Right ventricle myocardium inferior (tissue), 1 donor: ENCODE data around the gene NECTIN1. TPM values are rescaled to one million over a fixed set of nuclear protein-coding genes. Genes with fewer than 3 reads are reported as not detected.

Source experiments
- ATAC-seq: fragments of 200-7000 bp; cut with Tn5 transposase; one replicate; pipeline ENCODE4 v1.9.1; 2020; ENCODE audit warnings: mild to moderate bottlenecking, moderate library complexity
- DNase-seq: peaks from one replicate; pipeline ENCODE4 v3.0.0; 2021; ENCODE audit errors: missing footprints
- intact Hi-C: fragments of 100-400 bp; cut with DNase I; formaldehyde crosslinking; loops from one replicate; pipeline ENCODE4 v1.11.0; 2022
- total RNA-seq: library from RNA; stranded (reverse); fragmentation: NEBNext Ultra II Directional; extraction: Animal tissue kit (Norgen Biotek cat#: 25700); gene quantifications from one replicate; pipeline ENCODE4 v1.2.1, GENCODE V29; 2021
- donor health status: DM: no; HTN: yes; CAD: no; lungs with severe emphysema.

The NECTIN1 gene
- total RNA-seq, 1 donor from 2014 or later: 20.0 TPM

DNA sequence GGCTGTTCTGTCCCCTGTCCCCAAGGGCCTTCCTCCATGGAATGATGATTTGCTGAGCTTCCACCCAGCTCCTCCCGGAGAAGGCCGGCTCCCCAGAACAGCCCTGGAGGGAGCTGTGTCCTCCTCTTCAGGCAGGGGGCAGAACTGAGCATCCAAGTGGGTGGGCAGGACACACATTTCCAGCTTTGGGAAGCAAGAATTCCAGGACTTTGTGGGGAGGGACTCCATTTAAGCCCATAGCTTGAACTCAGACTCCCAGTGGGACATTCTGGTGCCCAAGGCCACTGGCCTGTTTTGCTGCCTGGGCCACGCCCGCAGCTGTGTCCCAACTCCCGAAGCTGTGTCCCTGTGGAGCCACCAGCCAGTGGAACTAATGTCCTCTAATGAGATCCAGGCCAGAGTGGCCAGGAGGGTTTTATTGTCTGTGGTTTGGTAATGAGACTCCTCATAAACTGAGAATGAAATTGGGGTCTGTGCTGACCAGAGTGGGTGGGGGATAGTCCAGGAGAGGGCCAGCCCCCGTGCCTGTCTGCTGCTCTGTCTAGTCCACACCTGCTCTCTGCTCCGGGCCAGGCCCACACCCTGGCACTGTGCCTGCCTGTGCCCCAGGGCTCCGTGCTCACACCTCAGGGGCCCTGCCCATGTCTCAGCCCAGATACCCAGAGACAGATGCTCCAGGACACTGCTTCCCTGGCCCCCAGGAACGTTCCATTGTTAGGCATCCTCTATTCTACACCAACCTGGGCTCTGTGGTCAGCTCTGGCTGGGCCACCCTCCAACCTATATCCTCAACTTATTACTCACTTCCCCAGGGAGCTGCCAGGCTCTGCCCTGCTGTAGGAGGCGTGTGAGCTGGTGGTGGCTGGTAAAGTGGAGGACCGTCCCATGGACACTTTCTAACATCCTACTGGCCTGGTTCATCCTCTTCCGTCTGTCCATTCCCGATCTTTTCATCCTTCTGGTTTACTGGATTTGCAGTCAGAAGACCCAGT is 7.6 kb downstream of the NECTIN1 start:
- intact Hi-C loops: no loop called here
- peak; percentile 47 for ATAC-seq
- DNase-seq: peak; percentile 49

DNA sequence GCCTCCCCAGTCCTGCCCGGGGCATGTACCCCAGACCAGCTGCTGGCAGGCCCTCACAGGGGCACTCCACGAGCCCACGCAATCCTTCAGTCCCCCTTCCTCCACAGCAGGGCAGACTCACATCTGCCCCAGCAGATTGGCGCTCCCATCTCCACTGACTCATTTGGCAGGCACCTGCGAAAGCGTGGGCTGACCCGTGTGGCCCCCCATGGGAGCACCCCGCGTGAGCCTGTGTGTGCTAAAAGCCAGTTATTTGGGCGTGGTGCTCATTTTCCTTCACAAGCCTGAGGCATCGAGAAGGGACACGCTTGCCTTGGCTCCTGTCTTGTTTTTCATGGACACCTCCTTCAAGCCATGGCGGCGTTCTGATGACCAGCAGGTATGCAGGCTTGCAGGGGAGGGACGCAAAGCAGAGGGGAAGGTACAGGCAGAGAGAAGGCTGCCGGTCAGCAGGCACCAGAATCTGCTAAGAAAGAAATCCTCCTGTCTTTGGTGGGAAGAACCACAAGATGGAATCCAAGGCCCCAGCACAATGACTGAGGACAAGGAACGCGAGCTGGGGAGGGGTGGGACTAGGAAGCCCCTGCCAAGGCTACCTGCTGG is 8.6 kb downstream of the NECTIN1 start:
- ATAC-seq: no peak
- intact Hi-C loops: no loop called here
- DNase-seq: no peak

DNA sequence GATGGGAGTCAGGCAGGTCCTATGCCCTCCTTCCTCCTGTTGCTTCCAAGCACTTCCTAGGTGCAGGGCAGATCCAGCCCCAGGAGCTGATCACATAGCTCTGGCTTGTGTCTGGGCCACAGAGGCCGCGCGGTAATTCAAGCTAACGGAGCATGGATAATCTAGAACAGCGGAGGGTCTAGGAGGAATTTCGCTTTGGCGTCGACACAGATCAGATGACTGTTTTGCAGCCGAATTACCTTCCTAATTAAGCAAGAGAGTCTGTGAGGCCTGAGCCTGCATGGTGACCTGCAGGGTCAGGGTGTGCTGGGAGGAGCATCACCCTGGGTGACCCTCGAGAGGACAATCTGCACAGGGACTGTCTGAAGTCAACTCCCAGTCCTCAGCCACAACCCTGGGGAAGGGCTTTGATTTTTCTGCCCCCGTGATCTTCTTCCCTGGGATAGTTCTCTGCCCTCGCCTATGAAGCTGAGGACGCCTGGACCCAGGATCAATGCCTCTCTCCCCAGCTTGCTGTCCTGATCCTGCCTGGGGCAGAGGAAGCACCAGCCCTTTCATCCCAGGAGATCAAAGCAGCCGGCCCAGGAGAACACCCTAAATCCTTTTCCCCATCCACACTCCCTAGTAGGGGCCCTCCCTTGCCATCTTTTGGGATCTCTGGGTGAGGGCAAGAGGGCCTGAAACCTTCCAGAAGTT is 11.0 kb downstream of the NECTIN1 start:
- ATAC-seq (no peak), DNase-seq (no peak)
- intact Hi-C loops: no loop called here

DNA sequence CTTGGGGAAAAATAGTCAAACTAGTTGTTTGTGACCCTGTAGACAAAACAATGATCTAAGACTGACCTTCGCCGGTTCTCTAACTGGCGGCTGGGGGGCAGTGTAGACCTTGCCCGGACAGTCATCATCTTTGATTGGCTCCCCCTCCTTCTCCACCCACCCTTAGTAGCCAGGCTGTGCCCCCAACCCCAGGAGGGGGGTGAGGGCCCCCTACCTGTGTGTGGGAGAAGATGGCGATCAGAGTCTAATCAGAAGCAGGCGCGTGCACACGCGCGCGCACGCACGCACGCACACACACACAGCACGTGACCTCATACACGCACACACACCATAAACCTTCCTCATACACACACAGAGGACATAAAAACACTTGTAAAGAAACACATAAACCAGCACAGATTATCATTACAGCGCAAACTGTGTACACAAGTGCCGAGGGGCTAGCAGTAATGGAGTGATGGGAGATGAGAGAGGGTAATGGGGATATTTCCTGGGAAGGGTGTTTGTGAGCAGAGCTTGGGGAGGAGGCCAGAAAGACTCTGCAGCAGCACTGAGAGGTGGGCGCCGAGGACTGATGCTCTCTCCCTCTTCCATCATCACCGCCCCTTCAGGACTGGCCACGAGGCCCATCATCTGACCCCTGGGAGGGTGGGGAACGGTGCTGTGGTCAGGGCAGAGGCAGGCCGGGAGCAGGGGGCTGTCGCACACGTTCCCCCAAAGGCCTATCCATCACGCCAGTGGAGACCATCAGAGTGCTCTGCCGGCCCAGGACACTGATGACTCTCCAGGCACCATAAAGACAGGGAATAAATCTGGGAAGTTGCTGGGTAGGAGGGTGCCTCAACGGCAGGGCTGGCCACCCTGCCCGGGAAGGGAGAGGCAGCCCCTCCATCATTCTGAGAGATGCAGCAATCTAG is 12.2 kb downstream of the NECTIN1 start:
- no peak for ATAC-seq
- intact Hi-C loops: no loop called here
- DNase-seq: no peak

DNA sequence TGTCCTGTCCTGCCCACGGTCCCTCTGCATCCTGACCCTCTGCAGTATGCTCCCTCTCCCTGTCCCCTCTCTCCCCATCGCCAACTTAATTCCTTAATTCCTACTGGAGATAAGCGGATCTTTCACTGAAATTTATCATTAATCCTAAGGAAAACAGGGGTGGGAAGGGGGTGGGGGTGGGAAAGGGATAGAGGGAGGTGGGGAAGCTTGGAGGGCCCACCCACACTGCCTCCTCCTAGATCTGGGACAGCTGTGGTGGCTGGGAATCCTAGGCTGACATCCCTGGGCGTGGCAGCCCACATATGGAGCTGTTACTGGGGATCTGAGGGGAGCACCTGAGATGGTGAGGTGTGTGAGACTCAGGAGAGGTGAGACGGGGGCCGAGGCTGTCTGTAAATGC is 14.4 kb downstream of the NECTIN1 start:
- no peak for DNase-seq
- intact Hi-C loops: no loop called here
- no peak for ATAC-seq

DNA sequence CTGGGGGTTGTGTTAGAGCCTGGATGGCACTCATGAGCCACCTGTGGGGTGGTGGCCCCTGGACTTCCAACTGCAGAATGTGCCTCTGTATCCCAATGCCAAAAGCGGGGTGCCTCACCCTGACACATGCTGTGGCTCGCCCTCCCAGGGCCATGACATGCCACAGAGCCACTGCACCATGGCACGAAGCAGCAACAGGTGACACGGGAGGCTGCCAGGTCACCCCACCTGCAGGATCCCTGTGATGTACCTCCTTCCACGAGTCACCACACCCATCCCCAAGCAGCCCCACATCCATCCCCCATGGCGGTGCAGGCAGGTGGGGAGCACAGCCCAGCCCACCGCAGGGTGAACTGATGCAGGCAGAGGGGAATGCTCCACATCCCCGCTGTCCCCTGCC is 14.8 kb downstream of the NECTIN1 start:
- no peak for DNase-seq
- no peak for ATAC-seq
- intact Hi-C loops: no loop called here

DNA sequence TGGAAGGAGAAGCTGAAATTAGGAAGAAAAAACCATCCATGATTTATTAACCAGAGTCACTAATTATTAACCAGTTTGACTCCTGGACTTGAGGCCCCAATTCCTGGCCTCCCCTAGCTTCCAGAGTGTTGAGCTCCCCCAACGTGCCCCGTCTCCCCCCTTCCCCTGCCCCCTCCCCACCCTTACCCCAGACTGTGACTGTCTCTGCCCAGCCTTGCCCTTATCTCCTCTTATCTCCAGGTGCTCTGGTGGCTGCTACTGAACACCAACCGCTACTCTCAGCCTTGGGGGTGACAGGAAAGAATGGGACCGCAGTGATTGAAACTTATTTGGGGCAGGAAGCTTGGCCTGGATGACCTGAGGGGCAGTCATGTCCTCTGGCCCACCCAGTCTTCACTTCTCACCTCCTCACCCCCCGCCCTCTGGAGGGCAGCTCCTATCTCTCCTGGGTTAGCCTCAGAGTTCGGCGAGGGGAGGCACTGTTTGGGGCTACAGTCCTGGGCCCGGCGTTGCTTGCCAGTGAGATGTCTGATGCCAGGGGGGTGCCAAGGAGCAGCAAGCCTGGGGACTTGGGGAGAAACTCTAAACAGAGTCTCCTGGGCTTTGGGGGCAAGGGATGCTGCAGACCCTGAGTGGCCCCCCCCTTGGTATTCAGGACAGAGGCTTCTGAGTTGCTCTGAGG is 15.5 kb downstream of the NECTIN1 start:
- intact Hi-C loops: no loop called here
- ATAC-seq: no peak
- DNase-seq: peak; percentile 46

DNA sequence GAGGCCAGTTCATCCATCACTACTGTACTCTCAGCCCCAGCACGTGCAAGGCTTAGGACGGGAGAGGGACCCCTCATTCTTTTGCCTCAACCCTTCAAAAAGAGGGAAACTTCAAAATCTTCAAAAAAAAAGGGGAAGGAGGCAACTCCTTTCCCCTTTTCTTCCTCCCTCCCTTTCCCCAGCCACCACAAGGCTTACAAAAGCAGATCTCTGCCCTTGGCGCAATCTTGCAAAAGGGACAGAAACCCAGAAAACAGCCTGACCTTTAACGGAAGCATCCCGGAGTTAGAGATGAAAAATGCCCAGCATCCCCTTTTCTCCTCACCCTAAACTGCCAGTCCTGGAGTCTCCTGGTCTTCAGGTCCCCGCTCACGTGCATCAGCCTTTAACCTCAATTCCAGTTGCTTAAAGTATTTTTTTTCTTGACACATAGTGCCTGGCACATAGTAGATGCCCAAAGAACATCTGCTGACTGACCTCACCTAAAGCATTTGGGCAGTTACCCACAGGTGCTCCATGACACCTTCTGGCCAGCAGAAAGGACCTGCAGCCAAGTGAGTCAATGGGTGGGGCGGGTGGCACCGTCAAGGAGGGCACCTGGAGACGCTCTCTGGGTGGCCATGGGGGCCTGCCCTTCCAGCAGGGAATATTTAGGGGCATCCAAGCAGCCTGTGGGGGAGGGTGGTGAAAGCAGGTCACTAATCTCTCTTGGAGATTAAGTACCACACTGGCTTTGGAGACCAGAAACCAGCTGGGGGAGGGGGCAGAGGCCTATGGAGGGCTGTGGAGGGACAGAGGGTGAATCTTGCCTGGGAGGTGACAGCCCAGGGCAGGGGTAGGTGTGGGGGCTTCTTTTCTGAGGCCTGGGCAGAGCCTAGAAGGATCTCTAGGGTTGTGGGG is 16.3 kb downstream of the NECTIN1 start:
- DNase-seq (peak; percentile 41), ATAC-seq (no peak)
- intact Hi-C loops: no loop called here

DNA sequence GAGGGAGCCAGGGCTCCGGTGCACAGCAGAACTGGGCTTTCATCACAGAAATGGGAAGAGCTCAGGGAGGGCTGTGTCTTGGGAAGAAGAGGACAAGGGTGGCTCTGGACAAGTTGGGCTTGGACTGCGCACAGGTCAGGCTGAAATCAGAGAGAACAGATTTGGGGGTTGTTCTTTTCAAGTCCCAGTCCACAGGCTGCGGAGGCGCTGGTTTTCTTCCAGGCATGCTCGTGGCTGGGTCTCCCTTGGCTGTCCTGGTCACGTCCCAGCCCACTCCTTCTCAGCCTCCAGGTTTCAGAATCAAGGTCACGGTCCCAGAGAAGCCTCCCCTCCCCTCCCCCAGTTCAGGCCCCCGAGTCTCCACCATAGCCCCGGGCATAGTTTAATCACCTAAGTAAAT is 17.0 kb downstream of the NECTIN1 start:
- DNase-seq: peak; percentile 25
- intact Hi-C loops: no loop called here
- no peak for ATAC-seq

DNA sequence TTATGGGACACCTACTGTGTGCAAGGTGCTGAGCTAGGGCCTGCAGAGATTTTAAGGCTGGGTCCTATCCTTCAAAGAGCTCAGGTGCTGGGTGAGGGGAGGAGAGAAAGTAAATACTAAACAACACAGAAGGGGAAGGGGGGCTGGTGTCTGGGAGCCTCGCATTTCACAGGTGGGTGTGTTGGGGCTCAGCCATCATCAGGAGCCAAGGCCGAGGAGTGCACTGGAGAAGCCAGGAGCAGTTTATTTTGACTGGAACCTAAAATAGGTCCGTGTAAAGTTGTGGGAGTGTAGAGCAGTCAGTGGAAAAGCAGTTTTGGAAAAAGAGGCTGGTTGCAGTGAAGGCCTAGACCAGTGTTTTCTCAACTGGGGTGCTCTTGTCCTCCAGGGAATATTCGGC is 17.5 kb downstream of the NECTIN1 start:
- peak; percentile 0 for DNase-seq
- ATAC-seq: no peak
- intact Hi-C loops: no loop called here

DNA sequence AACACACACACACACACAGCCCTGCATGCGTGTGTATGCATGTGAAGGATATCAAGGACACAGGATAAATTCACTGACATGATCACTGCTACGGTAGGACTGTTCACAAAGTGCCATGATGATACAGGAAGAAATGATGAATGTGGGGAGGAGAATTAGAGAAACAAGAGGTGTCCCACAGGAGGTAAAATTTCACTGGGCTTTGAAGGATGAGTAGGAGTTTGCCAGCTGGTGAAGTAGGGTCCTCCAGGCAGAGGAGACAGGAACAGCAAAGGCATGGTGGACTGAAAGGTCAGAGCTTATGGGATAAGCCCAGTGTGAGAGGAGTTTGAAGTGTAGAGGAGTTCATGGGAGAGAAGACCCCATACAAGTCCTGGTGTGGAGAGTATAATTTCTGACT is 18.6 kb downstream of the NECTIN1 start:
- ATAC-seq (no peak), DNase-seq (no peak)
- intact Hi-C loops: no loop called here

DNA sequence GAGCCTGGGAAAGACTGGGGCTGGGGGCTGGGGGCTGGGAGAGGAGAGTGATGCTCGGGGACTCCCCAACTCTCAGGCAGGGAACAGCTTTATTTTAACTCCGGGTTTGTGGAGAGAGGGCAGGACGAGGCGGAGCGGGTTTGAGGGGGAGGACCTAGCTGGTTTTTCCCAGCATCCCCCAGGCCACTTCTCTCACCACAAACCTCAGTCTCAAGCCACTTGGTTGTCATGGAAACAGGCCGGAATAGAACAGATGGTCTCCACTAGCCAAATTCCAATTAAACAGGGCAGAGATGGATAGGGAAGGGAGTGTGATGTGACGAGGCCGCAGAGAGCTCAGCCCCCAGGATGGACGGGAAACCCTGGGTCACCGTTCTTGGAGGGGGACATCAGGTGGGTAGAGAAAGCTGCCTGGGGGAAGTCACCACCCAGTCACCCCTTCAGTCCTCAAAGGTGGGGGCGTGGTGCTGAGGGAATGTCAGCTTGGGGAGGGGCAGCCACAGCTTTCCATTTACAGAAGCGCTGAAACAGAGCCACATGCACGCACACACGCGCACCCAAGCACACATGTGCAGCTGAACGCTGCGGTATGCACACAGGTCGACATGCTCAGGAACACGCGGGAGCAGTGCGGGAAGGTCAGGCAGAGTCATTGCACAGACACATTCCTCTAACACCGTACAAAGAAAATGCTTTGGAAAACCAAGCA is 19.2 kb downstream of the NECTIN1 start:
- ATAC-seq (no peak), DNase-seq (peak; percentile 55)
- intact Hi-C loops: no loop called here

DNA sequence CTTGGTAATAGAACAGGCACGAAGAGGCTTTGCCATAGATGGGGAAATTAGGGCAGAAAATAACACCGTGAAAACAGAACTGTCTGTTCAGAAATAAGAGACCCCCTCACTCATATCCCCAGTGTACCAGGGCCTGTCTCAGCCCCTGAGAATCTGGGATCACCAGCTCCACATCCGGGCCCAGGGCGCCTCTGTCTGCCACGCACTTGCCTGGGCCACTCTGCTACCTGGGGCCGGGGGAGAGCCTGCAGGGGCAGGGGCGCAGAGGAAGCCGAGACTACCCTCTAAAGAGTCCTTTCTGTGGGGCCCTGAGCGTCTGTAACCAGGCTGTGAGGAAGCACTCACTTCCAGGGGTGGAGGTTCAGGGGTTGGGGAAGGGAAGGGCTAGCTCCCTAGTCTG is 19.8 kb downstream of the NECTIN1 start:
- ATAC-seq (no peak), DNase-seq (peak; percentile 60)
- intact Hi-C loops: no loop called here

DNA sequence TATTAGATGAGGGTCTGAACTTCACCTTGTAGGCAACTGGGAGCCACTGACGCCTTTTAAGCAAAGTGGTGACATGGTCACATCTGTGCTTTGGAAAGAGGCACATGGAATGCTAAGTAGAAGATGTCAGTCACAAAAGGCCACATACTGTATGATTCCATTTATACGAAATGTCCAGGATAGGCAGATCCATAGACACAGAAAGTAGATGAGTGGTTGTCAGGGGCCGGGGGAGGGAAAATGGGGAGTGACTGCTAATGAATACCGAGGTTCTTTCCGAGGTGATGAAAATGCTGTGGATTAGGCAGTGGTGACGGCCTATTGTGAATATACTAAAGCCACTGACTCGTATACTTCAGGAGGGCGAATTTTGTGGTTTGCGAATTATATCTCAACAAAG is 20.6 kb downstream of the NECTIN1 start:
- DNase-seq (no peak), ATAC-seq (no peak)
- intact Hi-C loops: no loop called here

DNA sequence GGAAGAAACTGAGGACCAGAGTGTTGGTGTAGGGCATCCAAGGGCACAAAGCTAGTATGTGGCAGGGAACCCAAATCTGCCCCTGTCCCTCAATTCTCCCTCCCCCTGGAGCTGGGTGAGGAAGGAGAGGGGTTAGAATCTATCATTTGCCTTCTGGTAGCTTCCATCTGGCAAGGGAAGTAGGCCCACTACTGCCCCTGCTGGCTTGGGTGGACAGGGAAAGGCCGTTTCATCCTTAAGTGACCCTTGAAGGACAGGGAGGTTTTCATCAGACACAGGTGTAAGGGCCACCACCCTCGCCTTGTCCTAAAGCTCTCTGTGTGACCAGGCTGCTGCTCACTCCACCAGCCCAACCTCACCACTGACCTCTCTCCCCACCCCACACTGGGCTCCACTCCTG is 22.1 kb downstream of the NECTIN1 start:
- DNase-seq (peak; percentile 42), ATAC-seq (no peak)
- intact Hi-C loops: no loop called here

DNA sequence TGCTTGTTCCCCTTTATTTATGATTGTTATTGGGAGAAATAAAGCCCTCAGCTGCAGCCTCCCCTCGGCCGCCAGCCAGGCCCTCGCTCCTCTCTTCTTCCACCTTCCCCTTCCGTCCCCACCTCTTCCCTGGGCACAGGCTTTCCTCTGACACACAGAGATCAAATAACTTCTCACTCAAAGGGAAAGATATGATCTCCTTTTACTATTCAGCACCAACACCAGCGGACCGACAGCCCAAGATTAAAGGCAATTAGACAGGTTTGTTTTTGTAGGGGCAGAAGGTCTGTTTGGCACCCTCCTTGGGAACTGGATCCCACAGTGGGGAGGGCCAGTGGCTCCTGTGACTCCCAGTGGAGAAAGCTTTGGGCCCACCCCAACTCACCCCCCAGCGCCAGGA is 23.0 kb downstream of the NECTIN1 start:
- intact Hi-C loops: no loop called here
- ATAC-seq (no peak), DNase-seq (peak; percentile 62)

DNA sequence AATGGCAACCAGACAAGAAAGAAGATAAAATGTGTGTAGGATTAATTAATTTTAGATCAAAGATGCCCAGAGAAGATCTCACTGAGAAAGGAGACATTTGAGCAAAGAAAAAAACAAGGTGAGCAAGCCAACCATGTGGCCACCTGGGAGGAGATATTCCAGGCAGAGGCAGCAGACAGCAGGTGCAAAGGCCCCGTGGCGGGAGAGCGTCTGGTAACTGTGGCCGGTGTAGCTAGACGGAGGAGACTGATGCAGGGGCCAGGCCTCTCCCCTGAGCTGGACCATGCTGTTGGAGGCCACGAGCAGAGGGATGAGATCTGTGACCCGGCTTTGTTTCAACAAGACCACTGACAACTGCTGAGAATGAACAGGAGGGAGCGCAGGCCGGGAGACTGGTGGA is 23.6 kb downstream of the NECTIN1 start:
- no peak for DNase-seq
- intact Hi-C loops: no loop called here
- ATAC-seq: no peak
